HG03378 (cell line): ENCODE results near the gene PCDHGA9.
"Not testable (repeated sequence)": the region's sequence is repeated elsewhere in the genome, so short reads cannot be mapped to it uniquely, and the experiment has no call there.

Experiments used
- ATAC-seq: cut with Tn5 transposase; IDR thresholded peaks from one replicate; pipeline ENCODE4 v1.9.1; 2021; ENCODE audit warnings: mild to moderate bottlenecking, moderate library complexity; ENCODE audit not compliant: unreplicated experiment

Gene PCDHGA9

GRCh38 chr5:141383345-141383744, 19.2 kb upstream of the PCDHGA9 start:
- ATAC-seq, result no peak

GRCh38 chr5:141384471-141385267, 17.9 kb upstream of the PCDHGA9 start:
- no peak for ATAC-seq

DNA sequence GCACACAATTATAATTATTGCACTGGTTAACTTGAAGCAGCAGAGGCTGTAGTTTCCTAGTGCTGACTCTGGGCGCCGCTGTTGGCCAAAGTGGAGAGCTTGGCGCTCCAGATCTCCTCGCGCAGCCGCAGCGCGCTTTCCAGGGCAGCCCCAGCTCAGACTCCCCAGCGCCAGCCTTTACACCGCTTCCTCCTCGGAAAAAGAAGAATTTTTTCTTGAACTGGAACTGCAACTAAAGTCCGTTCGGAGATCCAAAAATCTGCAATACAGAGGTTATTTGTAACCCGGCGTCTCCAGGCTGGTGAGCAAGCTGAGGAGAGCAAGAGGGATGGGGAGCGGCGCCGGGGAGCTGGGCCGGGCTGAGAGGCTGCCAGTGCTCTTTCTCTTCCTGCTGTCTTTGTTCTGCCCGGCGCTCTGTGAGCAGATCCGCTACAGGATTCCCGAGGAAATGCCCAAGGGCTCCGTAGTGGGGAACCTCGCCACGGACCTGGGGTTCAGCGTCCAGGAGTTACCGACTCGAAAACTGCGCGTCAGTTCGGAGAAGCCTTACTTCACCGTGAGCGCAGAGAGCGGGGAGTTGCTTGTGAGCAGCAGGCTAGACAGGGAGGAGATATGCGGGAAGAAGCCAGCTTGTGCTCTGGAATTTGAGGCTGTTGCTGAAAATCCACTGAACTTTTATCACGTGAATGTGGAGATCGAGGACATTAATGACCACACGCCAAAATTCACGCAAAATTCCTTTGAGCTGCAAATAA, 14.8 kb upstream of the PCDHGA9 start, which contains the start of gene PCDHGB4:
PCDHGB4 (plus strand) TSS at position 142 of the 755 bp plus-strand sequence; CDS start at position 329, 187 bp downstream.
- peak; percentile 54 for ATAC-seq

- ATAC-seq, result no peak
Observed at GRCh38 chr5:141388661-141389060, 13.9 kb upstream of the PCDHGA9 start.

DNA sequence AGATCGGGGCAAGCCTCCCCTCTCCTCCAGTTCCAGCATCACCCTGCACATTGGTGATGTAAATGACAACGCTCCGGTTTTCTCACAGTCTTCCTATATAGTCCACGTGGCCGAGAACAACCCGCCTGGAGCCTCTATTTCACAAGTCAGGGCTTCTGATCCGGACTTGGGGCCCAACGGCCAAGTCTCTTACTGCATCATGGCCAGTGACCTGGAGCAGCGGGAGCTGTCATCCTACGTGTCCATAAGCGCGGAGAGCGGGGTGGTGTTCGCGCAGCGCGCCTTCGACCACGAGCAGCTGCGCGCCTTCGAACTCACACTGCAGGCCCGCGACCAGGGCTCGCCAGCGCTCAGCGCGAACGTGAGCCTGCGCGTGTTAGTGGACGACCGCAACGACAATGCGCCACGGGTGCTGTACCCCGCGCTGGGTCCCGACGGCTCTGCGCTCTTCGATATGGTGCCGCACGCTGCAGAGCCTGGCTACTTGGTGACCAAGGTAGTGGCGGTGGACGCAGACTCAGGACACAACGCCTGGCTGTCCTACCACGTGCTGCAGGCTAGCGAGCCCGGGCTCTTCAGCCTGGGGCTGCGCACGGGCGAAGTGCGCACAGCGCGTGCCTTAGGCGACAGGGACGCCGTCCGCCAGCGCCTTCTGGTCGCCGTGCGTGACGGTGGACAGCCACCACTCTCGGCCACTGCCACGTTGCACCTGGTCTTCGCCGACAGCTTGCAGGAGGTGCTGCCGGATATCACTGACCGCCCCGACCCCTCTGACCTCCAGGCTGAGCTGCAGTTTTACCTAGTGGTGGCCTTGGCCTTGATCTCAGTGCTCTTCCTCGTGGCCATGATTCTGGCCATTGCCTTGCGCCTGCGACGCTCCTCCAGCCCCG, 13.2 kb upstream of the PCDHGA9 start:
- no peak for ATAC-seq

DNA sequence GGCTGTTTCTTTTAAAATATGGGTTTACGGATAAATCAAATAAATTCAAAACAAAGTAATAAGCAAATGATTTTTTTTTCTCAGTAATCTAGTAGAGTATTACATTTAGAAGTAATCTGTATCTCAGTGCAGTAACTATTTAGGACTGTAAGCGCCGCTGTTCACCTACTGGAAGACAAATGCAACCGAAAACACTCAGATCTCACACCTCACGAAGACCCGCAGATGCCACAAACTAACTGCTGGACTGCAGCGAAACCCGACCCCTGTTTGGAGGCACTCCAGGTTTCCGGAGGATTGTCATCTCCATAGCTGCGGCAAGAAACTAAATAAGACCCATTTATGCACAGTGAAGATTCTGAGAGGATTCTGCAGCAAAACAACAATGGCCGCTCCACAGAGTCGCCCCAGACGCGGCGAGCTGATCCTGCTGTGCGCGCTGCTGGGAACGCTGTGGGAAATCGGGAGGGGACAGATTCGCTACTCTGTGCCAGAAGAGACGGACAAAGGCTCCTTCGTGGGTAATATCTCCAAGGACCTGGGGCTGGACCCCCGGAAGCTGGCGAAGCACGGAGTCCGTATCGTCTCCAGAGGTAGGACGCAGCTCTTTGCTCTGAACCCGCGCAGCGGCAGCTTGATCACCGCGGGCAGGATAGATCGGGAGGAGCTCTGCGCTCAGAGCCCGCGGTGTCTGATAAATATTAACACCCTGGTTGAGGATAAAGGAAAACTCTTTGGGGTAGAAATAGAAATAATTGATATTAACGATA, 10.0 kb upstream of the PCDHGA9 start, which contains the start of gene PCDHGA8:
PCDHGA8 (plus strand) TSS at position 205 of the 770 bp plus-strand sequence; CDS start at position 386, 181 bp downstream.
- no peak for ATAC-seq

- no peak for ATAC-seq
Observed at GRCh38 chr5:141393267-141393666, 9.3 kb upstream of the PCDHGA9 start.

DNA sequence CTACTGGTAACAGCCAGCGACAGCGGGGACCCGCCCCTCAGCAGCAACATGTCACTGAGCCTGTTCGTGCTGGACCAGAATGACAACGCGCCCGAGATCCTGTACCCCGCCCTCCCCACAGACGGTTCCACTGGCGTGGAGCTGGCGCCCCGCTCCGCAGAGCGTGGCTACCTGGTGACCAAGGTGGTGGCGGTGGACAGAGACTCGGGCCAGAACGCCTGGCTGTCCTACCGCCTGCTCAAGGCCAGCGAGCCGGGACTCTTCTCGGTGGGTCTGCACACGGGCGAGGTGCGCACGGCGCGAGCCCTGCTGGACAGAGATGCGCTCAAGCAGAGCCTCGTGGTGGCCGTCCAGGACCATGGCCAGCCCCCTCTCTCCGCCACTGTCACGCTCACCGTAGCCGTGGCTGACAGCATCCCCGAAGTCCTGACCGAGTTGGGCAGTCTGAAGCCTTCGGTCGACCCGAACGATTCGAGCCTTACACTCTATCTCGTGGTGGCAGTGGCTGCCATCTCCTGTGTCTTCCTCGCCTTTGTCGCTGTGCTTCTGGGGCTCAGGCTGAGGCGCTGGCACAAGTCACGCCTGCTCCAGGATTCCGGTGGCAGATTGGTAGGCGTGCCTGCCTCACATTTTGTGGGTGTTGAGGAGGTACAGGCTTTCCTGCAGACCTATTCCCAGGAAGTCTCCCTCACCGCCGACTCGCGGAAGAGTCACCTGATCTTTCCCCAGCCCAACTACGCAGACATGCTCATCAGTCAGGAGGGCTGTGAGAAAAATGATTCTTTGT, 8.0 kb upstream of the PCDHGA9 start:
- not testable (repeated sequence) for ATAC-seq

GRCh38 chr5:141397756-141398551, 4.6 kb upstream of the PCDHGA9 start, which contains the start of gene PCDHGB5:
Gene PCDHGB5, plus strand, starts transcription at chr5:141397947. Its CDS starts 181 bp downstream, at chr5:141398128.
- peak; percentile 93 for ATAC-seq

- ATAC-seq, result no peak
Observed at GRCh38 chr5:141398608-141399007, 4.0 kb upstream of the PCDHGA9 start.

DNA sequence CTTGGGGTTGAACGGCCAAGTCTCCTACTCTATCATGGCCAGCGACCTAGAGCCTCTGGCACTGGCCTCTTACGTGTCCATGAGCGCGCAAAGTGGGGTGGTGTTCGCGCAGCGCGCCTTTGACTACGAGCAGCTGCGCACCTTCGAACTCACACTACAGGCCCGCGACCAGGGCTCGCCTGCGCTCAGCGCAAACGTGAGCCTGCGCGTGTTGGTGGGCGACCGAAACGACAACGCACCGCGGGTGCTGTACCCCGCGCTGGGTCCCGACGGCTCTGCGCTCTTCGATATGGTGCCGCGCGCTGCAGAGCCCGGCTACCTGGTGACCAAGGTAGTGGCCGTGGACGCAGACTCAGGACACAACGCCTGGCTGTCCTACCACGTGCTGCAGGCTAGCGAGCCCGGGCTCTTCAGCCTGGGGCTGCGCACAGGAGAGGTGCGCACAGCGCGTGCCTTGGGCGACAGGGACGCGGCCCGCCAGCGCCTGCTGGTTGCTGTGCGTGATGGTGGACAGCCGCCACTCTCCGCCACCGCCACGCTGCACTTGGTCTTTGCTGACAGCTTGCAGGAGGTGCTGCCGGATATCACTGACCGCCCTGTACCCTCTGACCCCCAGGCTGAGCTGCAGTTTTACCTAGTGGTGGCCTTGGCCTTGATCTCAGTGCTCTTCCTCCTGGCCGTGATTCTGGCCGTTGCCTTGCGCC, 2.9 kb upstream of the PCDHGA9 start:
- ATAC-seq, result no peak

DNA sequence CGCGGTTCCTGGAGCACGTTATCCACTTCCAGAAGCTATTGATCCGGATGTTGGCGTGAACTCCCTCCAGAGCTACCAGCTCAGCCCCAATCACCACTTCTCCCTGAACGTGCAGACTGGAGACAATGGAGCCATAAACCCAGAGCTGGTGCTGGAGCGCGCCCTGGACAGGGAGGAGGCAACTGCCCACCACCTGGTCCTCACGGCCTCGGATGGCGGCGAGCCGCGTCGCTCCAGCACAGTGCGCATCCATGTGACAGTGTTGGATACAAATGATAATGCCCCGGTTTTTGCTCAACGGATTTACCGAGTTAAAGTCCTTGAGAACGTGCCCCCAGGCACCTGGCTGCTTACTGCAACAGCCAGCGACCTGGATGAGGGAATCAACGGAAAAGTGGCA, 809 bp downstream of the PCDHGA9 start:
- ATAC-seq, result no peak

DNA sequence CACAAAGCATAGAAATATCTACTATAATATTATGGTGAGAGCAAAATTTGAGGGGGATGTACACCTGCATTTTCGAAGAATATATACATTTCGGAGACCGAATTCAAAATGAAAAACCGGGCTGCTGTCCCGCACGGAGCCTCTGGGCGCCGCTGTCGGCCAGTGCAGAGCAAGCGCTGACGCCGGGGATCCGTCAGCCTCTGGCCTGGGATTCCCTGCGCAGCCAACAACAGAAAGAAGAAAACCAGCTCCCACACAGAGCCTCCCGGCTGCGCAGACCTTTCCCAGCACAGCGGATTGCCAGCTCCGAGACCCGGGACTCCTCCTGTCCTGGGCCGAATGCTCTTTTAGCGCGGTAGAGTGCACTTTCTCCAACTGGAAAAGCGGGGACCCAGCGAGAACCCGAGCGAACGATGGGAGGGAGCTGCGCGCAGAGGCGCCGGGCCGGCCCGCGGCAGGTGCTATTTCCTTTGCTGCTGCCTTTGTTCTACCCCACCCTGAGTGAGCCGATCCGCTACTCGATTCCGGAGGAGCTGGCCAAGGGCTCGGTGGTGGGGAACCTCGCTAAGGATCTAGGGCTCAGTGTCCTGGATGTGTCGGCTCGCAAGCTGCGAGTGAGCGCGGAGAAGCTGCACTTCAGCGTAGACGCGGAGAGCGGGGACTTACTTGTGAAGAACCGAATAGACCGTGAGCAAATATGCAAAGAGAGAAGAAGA, 5.4 kb downstream of the PCDHGA9 start, which contains the start of gene PCDHGB6:
PCDHGB6 (plus strand) TSS at position 232 of the 716 bp plus-strand sequence; CDS start at position 414, 182 bp downstream.
- not testable (repeated sequence) for ATAC-seq

DNA sequence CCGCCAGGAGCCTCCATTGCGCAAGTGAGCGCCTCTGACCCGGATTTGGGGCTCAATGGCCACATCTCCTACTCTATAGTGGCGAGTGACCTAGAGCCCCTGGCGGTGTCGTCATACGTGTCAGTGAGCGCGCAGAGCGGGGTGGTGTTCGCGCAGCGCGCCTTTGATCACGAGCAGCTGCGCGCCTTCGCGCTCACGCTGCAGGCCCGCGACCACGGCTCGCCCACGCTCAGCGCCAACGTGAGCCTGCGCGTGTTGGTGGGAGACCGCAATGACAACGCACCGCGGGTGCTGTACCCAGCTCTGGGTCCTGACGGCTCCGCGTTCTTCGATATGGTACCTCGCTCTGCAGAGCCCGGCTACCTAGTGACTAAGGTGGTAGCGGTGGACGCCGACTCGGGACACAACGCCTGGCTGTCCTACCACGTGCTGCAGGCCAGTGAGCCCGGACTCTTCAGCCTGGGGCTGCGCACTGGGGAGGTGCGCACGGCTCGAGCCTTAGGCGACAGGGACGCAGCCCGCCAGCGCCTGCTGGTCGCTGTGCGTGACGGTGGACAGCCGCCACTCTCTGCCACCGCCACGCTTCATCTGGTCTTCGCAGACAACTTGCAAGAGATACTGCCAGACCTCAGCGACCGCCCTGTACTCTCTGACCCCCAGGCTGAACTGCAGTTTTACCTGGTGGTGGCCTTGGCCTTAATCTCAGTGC, 7.2 kb downstream of the PCDHGA9 start:
- no peak for ATAC-seq

GRCh38 chr5:141411575-141411974, 9.0 kb downstream of the PCDHGA9 start:
- ATAC-seq, result no peak

- ATAC-seq, result peak; percentile 70
Observed at GRCh38 chr5:141412854-141413539, 10.4 kb downstream of the PCDHGA9 start, which contains the start of gene PCDHGA10. Gene PCDHGA10, plus strand, starts transcription at chr5:141412987. Its CDS starts 189 bp downstream, at chr5:141413176.
